Activated gamma-delta T cell treated with Interleukin-2 at 50 U/mL for 16 hours (primary cell): ENCODE data around the gene IL1RAP.
"Not testable (repeated sequence)": the region's sequence is repeated elsewhere in the genome, so short reads cannot be mapped to it uniquely, and the experiment has no call there.

Experiments
- DNase-seq: peaks from one replicate; pipeline ENCODE4 v3.0.0-alpha.2; 2020

The IL1RAP gene

DNA sequence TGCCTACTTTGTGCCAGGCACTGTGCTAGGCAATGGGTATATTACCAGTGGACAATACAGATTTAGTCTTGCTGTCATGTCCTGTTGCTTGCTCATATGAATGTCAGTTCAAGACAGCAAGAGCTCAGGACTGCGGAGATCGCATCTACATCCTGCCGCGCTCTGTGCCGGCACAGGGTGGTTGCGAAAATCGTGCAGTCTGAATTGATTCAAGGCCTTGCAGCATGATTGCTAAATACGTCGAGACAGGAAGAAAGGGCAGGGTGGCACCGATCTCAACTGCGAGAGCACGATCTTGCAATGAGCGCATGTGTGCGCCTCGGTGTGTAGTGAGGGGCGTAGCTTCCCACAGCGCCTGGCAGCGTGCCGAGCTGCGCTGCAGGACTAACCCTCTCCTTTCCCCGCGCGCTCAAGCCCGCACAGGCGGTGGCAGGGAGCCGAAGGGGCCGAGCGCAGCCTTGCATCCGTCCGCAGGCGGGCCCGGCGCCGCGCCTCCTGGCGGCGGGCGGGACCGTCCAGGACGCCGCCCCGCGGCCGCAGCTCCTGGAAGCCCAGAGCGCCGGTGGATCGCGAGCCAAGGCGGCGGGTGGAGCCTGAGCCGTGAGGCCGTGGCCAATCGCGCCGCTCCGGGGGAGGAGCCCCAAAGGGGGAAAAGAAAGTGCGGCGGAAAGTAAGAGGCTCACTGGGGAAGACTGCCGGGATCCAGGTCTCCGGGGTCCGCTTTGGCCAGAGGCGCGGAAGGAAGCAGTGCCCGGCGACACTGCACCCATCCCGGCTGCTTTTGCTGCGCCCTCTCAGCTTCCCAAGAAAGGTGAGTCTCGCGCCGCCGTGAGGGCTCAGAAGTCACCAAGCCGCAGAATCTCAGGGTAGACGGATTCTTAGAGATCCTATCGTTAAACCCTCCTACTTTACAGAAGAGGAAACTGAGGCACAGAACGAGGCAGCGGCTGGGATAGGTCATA lies at the start of gene IL1RAP:
Gene IL1RAP, plus strand, starts transcription at position 677 of the 962 bp plus-strand sequence. CDS start 50,205 bp downstream, outside the sequence.
- peak; percentile 76 for DNase-seq

- DNase-seq = no peak
Measured at GRCh38 chr3:190467922-190468321, 46.0 kb upstream of the IL1RAP start.

DNA sequence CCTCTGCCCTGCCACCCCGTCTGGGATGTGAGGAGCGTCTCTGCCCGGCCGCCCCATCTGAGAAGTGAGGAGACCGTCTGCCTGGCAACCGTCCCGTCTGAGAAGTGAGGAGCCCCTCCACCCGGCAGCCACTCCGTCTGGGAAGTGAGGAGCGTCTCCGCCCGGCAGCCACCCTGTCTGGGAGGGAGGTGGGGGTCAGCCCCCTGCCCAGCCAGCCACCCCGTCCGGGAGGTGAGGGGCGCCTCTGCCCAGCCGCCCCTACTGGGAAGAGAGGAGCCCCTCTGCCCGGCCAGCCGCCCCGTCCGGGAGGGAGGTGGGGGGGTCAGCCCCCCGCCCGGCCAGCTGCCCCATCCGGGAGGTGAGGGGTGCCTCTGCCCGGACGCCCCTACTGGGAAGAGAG lies 40.6 kb upstream of the IL1RAP start:
- not testable (repeated sequence) for DNase-seq

GRCh38 chr3:190481779-190482178 lies 32.1 kb upstream of the IL1RAP start:
- no peak for DNase-seq

DNA sequence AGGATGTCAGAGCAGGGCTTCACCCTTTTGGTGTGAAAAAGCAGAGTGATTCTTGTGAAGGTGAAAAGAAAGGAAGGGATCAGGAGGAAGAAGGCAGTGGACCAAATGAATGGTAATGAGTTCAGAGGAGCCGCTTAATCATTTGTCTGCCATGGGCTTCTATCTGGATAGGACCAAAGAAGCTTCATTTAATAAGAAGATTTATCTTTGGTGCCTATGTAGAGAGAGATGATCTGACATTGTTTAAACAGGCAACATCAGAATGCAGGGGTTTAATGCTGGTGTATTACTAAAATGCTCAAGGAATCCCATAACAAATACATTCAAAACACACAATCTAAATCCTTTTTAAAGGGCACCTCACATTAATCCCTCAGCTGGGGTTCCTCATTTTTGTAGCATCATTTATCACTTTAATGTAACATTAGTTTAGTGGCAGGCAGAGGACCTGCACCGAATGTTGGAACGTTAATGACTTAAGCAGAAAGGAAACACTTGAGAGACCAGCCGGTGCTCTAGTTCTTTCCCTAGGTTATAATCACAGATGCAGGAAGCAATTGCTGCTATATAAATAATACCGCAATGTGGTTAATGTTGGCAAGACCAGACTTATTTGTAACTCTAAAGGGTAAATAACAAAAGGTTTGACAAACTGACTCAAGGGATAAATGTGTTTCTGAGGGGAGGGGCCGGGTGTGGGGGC lies 27.9 kb upstream of the IL1RAP start:
- no peak for DNase-seq

DNA sequence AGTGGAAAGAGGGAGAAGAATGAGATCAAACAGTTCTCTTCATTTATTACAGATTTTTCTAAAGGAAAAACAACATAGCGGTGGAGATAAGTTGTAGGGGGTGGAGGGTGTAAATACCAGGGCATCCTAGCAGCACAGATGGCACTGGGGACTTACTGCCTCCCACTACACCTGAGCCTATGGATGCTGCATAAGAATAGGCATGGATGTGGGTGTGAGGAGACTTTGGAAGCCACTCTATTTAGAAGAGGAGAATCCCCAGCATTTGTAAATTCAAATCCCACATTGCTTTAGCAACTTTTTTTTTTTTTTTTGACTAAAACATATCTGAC lies 27.4 kb upstream of the IL1RAP start:
- DNase-seq = no peak

GRCh38 chr3:190486908-190487607 lies 26.8 kb upstream of the IL1RAP start:
- no peak for DNase-seq

DNA sequence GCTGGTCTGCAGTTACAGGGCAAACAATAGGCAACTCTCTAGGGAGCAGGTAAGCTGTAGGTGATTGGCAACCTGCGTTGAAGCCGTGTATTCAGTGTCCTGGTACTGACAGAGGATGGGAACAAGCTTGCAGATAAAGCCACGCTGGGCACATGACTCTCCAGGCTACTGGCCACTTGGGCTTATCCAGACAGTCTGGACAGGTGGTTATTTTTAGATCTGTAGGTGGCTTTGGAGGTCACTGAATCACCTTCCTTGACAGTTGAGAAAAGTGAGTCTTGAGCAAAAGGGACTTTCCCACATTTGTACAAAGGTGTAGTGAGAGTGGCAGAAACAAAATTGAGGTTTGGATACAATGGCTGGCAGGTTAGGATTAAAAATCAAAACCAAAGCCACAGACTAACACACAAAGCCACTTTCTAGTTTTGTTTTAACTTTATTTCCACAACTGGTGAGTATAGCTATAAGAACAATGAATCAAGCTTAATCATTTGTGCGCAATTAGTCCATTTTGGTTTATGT lies 22.3 kb upstream of the IL1RAP start:
- no peak for DNase-seq

DNA sequence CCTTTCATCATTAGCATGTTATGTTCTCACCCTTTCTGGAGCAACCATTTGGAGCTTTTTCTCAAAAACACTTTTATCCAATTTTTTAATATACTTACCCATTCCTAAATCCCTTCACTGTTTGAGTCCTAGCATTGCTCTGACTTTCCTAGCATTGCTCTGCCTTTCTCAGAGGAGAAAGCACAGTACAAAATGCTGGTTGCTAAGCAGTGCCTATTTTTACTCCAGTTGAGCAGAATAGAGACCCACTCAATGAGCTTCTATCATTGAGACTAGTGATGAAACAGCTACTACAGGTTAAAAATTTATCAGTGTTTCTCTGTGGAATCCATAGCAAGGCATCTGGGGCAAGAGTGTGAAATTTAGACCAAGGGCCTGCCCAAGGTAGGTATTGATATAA lies 21.8 kb upstream of the IL1RAP start:
- DNase-seq = no peak

DNA sequence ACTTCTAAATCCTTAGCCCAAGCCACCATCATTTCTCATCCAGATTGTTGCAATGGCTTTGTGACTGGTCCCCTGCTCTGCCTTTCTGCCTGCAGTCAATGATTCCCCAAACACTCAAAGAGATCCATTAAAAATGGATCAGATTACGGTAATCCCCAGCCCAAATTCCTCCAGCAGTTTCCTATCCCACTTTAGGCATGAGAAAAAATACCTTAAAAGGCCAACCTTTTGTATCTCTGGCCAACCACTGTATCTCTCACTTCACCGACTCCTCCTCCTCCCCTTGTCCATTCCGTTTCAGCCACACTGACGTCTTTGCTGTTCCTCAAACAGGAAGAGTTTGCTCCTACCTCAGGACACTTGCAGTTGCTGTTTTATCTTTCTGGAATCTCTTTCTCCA lies 20.9 kb upstream of the IL1RAP start:
- DNase-seq = no peak

- DNase-seq = no peak
Measured at GRCh38 chr3:190494907-190495306, 19.0 kb upstream of the IL1RAP start.

- no peak for DNase-seq
Measured at GRCh38 chr3:190495354-190495753, 18.5 kb upstream of the IL1RAP start.

DNA sequence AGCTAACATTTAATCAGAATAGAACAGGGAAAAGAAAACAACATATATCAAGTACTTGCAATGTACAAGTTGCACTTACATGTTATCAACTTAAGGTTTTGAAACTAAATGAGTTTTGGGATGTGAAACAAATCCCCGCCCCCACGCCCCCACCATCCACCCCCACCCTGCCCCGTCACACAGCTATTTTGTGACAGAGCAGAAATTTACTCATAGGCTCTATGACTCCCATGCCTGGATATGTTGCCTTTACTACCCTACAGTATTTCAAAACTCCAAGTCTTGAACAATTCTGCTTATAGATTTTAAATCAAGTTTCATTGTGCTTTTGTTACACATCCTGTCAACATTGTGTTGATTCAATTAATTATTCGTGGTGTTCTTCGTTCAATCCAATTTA lies 18.1 kb upstream of the IL1RAP start:
- no peak for DNase-seq

DNA sequence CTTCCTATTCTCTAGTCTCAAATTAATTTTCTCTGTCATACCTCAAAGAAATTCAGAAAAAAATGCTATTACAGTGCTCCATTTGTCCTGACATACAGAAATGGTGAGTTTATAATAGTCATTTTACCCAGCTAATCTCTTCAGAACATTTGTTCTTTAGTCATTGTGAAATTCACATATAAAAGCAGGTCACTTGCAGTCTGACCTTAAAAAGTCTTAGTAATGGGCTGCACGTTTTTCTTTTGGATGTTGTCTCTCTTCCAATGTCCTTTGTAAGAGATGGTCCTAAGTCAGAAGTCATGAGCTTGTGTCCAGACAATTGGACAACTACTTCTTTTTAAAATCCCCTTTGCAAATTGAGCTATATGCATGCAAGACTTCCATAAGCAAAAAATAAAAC lies 17.0 kb upstream of the IL1RAP start:
- no peak for DNase-seq

- no peak for DNase-seq
Measured at GRCh38 chr3:190497811-190498210, 16.1 kb upstream of the IL1RAP start.

GRCh38 chr3:190498293-190498692 lies 15.6 kb upstream of the IL1RAP start:
- DNase-seq = no peak

GRCh38 chr3:190499122-190499521 lies 14.8 kb upstream of the IL1RAP start:
- no peak for DNase-seq

GRCh38 chr3:190502946-190503345 lies 10.9 kb upstream of the IL1RAP start:
- no peak for DNase-seq

DNA sequence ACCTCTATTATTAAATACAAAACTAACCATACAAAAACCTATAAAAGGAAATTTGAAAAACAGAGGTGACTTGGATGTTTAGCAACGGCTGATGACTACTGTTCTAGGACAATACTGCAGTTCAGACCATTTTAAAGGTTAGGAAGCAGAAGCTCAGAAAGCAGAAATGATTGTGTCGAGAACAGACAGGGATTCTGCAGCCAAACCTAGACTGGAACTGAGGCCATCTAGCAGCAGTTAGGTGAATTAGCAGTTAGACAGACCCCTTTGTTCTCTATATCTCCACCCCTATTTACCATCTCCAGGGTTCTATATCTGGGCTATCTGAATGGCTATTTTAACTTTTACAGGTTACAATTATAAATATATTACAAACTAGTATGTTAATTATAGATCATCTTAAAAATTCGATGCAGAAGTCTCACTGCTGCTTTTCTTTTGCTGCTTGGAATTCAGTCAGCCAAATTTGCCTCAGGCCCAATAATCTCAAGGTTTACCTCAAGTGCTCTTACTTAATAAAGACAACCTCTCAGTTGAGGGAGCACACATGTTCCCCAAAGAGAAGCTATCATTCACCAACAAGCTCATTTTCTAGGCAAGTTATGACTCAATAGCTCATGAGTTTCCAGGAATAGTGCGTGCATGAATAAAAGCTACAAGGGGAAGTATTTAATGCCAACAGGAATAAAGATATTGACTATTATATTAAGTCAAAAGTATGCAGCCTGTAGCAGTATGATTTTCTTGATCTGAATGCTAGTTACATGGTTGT lies 9.3 kb upstream of the IL1RAP start:
- DNase-seq = no peak

DNA sequence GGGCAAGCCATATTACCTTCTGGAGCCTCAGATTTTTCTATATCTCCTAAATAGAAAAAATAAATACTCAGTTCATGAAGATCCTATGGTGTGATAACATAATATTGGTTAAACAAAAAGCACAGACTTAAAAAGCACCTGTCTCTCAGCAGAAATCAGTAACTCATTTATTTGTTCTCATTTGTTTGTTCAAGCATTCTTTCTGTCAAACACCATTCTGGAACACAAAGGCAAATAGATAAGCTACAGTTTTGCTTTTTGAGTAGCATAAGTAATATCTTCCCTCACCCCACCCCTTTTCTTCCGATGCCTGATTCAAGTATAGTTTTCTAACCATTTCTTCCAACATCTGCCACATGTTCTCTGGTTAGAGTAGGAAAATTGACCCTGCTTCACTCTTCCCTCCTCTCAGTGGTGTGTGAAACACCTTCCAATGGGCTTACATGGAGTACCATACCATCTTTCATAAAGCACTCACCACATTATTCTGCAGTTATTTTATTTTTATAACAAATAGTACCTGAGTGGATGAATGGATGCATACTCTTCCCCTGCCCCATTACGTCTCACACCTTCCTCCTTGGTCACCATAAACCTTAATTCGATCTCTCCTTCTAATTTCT lies 8.4 kb upstream of the IL1RAP start:
- DNase-seq = no peak

DNA sequence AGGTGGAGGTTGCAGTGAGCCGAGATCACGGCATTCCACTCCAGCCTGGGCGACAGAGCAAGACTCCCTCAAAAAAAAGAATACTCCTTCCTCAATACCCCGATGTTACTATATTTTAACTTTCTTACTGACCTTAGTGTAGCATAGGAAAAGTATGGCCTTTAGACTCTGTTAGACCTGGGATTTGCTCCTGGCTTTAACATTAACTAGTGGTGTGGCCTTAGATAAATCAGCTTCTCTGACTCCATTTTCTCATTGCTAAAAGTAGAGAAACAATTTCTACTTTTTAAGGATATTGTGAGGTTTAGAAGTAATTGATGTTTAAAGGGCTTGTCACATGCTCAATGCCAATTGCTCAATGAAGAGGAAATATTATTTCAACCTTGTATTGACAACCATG lies 7.6 kb upstream of the IL1RAP start:
- DNase-seq = no peak

DNA sequence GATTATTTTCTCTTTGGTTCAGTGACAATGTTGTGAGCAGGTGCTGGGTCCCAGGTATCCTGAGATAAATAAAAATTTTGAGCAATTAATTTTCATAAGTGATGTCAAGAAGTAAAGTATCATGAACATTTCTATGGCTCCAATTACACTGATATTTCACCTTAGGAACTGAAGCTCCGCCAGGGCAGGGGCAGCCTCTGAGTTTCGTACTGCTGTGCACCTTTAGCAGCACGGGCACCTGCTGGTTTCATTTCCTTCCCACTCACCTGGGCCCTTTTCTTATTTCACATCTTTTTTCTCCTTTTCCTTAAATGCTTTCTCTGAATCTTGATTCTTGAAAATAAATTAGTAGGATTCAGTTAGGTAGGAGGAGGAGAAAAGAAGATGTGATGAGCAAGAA lies 1.2 kb upstream of the IL1RAP start:
- DNase-seq = no peak
